ENCODE data around the gene HCAR3.
"Not testable (repeated sequence)": the region's sequence is repeated elsewhere in the genome, so short reads cannot be mapped to it uniquely, and the experiment has no call there.

- not testable (repeated sequence) for TF ChIP-seq CTCF, POLR2A (IDR thresholded peaks at IDR 0.05)
Observed at GRCh38 chr12:122713491-122714188, 3.0 kb downstream of the HCAR3 start.
